HG02678 (cell line): ENCODE data around the gene EFEMP2.

Source experiments
- ATAC-seq: cut with Tn5 transposase; IDR thresholded peaks from one replicate; pipeline ENCODE4 v1.9.1; 2021; ENCODE audit warnings: mild to moderate bottlenecking, moderate library complexity; ENCODE audit not compliant: unreplicated experiment

EFEMP2 gene

DNA sequence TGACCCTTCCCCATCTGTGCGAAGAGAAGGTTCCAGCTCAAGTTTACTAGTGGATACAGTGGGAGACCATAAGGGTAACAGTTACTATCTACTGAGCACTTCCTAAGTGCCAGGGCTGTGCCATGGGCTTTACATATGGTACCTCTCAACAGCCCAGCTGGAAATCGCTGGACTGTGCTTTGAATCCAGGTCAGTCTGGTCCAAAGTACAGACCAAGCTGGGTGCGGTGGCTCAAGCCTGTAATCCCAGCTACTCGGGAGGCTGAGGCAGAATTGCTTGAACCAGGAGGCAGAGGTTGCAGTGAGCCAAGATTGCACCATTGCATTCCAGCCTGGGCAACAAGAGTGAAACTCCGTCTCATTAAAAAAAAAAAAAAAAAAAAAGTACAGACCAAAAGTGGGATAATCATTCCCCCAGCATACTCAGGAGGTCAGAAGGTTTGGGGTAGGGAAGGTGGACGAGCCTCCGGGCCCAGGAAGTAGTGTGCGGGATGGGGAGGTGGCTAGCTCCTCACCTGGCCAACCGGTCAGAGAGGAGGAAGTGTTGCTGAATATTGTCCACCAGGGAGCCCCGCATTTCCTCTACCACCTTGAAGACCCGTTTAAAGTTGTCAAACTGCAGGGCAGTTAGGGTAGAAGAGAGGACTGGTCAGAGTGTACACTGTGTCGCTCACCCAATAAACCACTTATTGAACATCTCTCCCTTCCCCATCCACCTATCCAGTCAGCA, 13.4 kb upstream of the EFEMP2 start:
- no peak for ATAC-seq

DNA sequence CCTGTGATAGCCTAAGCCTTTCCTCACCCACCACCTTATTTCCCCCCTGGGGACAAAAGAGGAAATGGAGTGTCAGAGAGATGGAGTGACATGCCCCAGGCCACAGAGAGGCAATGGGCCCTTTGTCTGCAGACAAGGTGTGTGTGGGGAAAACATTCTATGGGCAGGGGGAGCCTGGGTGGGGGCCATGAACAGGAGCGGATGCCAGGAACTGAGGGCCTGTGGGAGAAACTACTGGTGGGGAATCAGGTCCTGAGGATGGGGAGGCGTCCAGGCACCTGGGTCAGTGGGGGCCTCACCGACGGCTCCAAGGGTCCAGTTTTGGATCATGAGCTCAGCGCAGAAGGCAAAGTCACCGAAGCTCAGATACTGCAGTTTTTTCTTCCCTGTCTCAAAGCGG, 12.6 kb upstream of the EFEMP2 start:
- ATAC-seq: no peak

GRCh38 chr11:65884716-65885092, 12.1 kb upstream of the EFEMP2 start:
- no peak for ATAC-seq

DNA sequence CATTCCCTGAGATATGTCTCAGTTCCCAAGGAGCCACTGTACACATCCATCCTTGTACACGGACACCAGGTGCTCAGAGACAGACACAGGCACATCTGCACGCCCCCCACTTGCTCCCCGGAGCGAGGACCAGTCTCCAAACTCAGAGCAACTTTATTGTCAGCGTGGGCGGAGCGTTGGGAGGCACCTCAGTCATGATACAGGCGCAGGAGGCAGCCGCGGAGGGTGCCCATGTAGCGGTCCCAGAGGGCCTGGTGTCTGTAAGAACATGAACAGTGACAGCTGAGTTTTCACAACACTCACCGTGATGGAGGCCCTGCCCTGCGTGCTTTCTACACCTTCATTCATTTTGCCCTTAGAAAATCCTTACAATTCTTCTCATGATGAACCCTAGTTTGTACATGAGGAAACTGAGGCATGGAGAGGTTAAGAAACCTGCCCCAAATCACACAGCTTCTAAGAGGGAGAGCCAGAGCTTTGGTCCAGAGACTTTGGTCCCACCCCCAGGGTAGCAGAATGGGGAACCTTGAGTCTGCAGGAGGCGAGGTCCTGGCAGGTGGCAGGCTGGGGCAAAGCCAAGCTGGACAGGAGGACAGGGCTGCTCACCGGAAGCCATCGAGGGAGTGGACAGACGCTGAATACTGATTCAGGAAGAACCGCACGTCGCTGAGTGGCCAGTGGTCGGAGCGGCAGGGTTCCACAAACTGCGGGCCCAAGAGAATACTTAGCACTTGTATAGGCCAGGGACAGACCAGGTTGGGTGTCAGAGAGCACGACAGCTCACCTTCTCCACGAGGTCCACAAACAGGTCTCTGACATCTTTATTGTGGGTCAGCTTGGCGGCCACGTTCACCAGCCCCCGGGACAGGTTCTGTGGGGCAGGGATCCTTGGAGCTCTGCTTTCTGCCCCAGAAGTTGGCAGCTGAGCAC, 11.5 kb upstream of the EFEMP2 start:
- no peak for ATAC-seq

DNA sequence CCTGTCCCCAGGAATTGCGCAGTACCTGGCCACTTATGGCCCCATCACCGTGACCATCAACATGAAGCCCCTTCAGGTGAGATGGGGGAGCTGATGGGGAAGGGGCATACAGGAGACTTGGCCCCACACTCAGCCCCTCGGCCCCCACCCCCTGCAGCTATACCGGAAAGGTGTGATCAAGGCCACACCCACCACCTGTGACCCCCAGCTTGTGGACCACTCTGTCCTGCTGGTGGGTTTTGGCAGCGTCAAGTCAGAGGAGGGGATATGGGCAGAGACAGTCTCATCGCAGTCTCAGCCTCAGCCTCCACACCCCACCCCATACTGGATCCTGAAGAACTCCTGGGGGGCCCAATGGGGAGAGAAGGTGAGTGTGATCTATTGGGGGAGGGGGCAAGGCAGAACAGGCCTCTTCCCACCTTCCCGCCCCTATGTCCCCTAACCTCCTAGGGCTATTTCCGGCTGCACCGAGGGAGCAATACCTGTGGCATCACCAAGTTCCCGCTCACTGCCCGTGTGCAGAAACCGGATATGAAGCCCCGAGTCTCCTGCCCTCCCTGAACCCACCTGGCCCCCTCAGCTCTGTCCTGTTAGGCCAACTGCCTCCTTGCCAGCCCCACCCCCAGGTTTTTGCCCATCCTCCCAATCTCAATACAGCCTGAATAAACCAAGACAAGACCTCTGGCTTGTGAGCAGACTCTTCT, 10.6 kb upstream of the EFEMP2 start:
- ATAC-seq: no peak

- no peak for ATAC-seq
Measured at GRCh38 chr11:65882120-65883057, 9.8 kb upstream of the EFEMP2 start.

DNA sequence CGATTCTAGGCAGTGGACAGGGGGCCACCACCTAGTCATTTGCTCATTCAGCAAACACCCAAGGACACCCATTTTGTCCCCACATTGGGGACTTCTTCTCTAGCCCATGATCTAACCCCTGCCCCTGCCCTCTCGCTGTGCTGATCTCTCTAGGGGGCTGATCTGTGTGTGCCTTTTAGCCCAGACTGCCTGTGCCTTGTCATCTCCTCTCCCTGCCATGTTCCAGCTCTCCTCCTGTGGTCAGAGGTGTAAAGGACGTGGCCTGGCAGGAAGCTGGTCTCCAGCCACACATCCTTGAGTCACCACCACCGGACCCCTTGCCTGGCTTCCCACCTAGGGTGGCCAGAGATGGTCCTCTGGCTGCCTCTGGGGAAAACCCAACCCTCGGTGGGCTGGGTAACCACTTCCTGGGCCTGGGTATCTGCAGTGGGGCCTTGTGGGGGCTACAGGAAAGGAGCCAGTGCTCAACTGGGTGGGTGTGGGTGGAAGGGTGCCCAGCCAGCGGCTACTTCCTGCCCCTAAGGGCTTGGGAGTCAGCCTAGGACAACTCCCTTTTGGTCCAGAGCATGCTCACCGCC, 8.3 kb upstream of the EFEMP2 start:
- ATAC-seq: no peak

- no peak for ATAC-seq
Measured at GRCh38 chr11:65880027-65880426, 7.4 kb upstream of the EFEMP2 start.

- no peak for ATAC-seq
Measured at GRCh38 chr11:65879617-65880016, 7.0 kb upstream of the EFEMP2 start, which contains the start of gene CTSW. Gene CTSW, plus strand, starts transcription at chr11:65879837. Its CDS starts 18 bp downstream, at chr11:65879855.

DNA sequence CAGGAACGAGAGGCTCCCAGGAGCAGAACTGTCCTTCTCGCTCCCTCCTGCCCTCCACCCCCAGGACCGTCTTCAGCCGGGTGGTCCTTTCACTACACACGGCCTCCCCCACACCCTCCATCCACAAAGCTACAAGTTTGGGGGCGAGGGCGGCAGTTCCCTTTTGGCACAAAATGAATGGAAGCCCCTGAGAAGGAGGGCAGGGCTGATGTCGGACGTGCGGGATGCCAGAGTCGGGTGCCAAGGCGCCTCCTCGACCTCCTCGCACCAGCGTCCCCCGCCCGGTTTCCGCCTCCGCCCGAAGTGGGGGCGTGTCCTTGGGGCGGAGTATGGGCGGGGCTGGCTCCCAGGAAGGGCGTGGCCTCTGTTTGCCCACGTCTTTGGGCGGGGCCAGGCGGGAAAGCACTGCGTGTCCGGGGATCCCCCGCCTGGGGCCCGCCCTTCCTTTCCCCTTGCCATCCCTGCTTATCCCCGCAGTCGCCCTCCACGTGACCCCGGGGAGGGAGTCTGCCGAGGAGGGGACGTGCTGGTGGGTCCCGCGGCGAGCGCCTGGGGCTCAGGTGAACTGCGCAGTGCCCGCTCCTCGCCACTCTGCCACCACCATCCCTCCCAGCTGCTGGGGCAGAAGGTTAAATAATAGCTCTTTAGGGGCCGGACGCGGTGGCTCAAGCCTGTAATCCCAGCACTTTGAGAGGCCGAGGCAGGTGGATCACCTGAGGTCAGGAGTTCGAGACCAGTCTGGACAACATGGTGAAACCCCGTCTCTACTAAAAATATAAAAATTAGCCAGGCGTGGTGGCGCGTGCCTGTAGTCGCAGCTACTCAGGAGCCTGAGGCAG, 937 bp upstream of the EFEMP2 start:
- ATAC-seq: peak; percentile 85

GRCh38 chr11:65871811-65872548, 620 bp downstream of the EFEMP2 start:
- no peak for ATAC-seq

GRCh38 chr11:65870706-65871681, 1.6 kb downstream of the EFEMP2 start:
- ATAC-seq: no peak

DNA sequence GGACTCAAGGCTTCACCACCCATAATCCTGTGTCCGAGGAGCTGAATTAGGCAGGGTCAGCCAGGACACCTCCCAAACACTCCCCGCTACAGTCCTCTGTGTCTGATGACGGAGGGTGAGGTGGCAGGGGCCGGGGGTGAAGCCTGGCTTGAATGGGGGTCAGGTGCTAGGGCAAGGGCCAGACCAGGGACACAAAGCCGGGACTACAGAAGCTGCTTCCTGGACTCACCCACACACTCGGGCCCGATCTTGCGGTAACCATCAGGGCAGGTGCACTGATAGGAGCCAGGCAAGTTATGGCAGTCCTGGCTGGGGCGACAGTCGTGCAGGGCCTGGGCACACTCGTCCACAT, 2.3 kb downstream of the EFEMP2 start:
- ATAC-seq: no peak

- no peak for ATAC-seq
Measured at GRCh38 chr11:65869643-65870306, 2.8 kb downstream of the EFEMP2 start.

GRCh38 chr11:65868907-65869306, 3.7 kb downstream of the EFEMP2 start:
- ATAC-seq: no peak

DNA sequence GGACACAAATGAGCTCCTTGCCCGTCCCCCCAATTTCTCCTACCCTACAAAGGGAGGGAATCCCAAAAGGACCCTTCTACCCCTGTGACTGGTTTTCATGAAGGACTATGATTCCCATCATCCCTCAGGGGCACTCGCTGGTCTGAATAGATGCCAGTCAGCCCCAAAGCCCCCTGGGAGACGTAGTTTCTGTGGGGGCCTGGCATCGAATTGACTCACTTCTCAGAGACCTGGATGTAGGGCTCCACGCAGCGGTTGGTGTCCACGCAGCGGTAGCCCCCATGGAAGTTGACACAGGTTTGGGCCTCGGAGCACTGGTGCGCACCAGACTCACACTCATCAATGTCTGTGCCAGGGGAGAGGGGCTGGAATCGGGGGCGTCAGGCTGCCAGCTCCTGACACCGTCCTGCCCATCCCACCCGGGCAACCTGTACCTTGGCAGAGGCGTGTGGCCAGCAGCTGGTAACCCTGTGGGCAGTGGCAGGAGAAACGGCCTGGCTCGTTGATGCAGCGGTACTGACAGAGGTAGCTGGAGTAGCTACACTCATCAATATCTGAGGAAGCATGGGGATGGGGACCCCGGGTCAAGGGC, 4.4 kb downstream of the EFEMP2 start:
- ATAC-seq: no peak
